NB4 (cell line): ENCODE measurements around the gene SLC47A2.

Source experiments
- CTCF ChIP-seq: IDR thresholded peaks from one replicate; pipeline ENCODE4 v1.5.1; 2012; ENCODE audit warnings: low read depth, low read length
- MAX ChIP-seq: IDR thresholded peaks from 2 replicates; pipeline ENCODE4 v1.6.1; 2011; ENCODE audit warnings: low read depth, low read length
- MYC ChIP-seq: IDR thresholded peaks from 2 replicates; pipeline ENCODE4 v1.6.1; 2011; ENCODE audit warnings: low read depth, low read length
- POLR2A ChIP-seq: IDR thresholded peaks from 2 replicates; pipeline ENCODE4 v1.6.1; 2011; ENCODE audit warnings: mild to moderate bottlenecking; ENCODE audit not compliant: insufficient read length; ENCODE audit errors: extremely low read depth

- TF ChIP-seq POLR2A (no peak), CTCF (no peak), MAX (no peak), MYC (no peak)
These were observed 13.1 kb downstream of the SLC47A2 start for GRCh38 chr17:19703106-19703827.
